ENCODE data around the gene MAP3K3.

Gene MAP3K3

DNA sequence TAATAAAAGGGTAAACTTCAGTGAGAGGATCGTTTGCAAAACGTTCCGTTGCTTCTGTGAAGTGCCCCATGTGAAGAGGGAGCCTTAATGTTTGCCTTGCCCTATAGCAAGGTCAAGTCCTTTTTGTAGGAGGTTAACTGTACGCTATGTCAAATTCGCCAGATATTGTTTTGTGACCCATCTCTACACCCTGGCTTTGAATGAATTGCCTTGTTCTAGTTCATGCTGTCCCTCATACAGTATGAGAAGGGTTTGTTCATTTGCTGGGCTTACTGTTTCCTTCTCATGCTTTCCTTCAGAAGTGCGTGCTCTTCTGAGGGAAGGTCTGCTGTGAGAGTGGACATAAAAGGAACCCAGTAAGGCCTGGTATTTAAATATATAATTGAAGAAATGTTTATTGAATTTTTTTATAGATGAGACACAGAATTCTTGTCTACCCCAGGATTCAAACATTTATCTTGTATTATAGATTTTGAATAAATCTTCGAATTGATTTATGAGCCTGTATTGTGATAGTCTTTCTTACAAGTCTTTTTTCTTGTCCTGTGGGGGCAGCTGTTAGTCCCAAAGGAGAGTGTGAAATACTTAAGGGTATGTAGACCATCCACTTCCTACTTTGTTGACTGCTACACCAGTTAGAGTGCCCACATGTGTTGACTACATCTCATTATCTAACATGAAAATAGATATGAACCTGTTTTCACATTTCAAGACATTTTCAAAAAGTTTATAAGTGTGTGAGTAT, 1.7 kb downstream of the MAP3K3 start:
- Histone ChIP-seq H3K4me2 (peak overlapping the region; percentile 98), H3K4me3 (IDR thresholded peaks at IDR 0.05; ENCODE audit: insufficient read depth, low read depth, low read length) (no peak overlapping the region), H3K79me2 (ENCODE audit: insufficient read depth, low read depth) (peaks cover 32% of the 10 kb centered on the region), H3K4me1 (ENCODE audit: low read depth, poor library complexity, severe bottlenecking) (peaks cover 24% of the 10 kb centered on the region), H3K27me3 (ENCODE audit: insufficient read depth, low read depth) (no peaks in the 10 kb centered on the region), H2AFZ (ENCODE audit: low read depth) (no peak overlapping the region), H3K36me3 (ENCODE audit: insufficient read depth) (no peaks in the 10 kb centered on the region), H3K9ac (no peak overlapping the region), H3K27ac (no peak overlapping the region), H4K20me1 (ENCODE audit: insufficient read depth) (0 out of 2 replicates have a peak, but pooled peaks cover 10% of the 10 kb centered on the region)
- no peak for TF ChIP-seq CTCF (conservative IDR thresholded peaks at IDR 0.05; ENCODE audit: low read depth, low read length)

GRCh38 chr17:63624531-63624880, 2.3 kb downstream of the MAP3K3 start:
- H3K27ac ChIP-seq: no peak overlapping the region
- H2AFZ ChIP-seq (ENCODE audit: low read depth): no peak overlapping the region
- H4K20me1 ChIP-seq (ENCODE audit: insufficient read depth): 0 out of 2 replicates have a peak, but pooled peaks cover 10% of the 10 kb centered on the region
- no peaks in the 10 kb centered on the region for H3K27me3 ChIP-seq (ENCODE audit: insufficient read depth, low read depth)
- peak overlapping the region; percentile 98; the same call in 1 of the 2 replicates for H3K4me2 ChIP-seq
- H3K9ac ChIP-seq: no peak overlapping the region
- H3K4me1 ChIP-seq (ENCODE audit: low read depth, poor library complexity, severe bottlenecking): peaks cover 24% of the 10 kb centered on the region
- TF ChIP-seq CTCF (conservative IDR thresholded peaks at IDR 0.05; ENCODE audit: low read depth, low read length): no peak
- H3K36me3 ChIP-seq (ENCODE audit: insufficient read depth): no peaks in the 10 kb centered on the region
- peaks cover 32% of the 10 kb centered on the region for H3K79me2 ChIP-seq (ENCODE audit: insufficient read depth, low read depth)
- no peak overlapping the region for H3K4me3 ChIP-seq (IDR thresholded peaks at IDR 0.05; ENCODE audit: insufficient read depth, low read depth, low read length)

GRCh38 chr17:63626551-63627180, 4.4 kb downstream of the MAP3K3 start:
- H4K20me1 ChIP-seq (ENCODE audit: insufficient read depth): peaks cover 10% of the 10 kb centered on the region; the same call in 1 of the 2 replicates
- H3K9ac ChIP-seq: no peak overlapping the region
- H3K27ac ChIP-seq: no peak overlapping the region
- H2AFZ ChIP-seq (ENCODE audit: low read depth): no peak overlapping the region
- H3K79me2 ChIP-seq (ENCODE audit: insufficient read depth, low read depth): peaks cover 32% of the 10 kb centered on the region
- no peaks in the 10 kb centered on the region for H3K27me3 ChIP-seq (ENCODE audit: insufficient read depth, low read depth)
- H3K4me1 ChIP-seq (ENCODE audit: low read depth, poor library complexity, severe bottlenecking): peaks cover 17% of the 10 kb centered on the region
- H3K4me2 ChIP-seq: no peak overlapping the region
- no peak for TF ChIP-seq CTCF (conservative IDR thresholded peaks at IDR 0.05; ENCODE audit: low read depth, low read length)
- no peak overlapping the region for H3K4me3 ChIP-seq (IDR thresholded peaks at IDR 0.05; ENCODE audit: insufficient read depth, low read depth, low read length)
- H3K36me3 ChIP-seq (ENCODE audit: insufficient read depth): no peaks in the 10 kb centered on the region

GRCh38 chr17:63629627-63630026, 7.4 kb downstream of the MAP3K3 start:
- Histone ChIP-seq H3K4me3 (IDR thresholded peaks at IDR 0.05; ENCODE audit: insufficient read depth, low read depth, low read length) (no peak overlapping the region), H3K27me3 (ENCODE audit: insufficient read depth, low read depth) (no peaks in the 10 kb centered on the region), H3K79me2 (ENCODE audit: insufficient read depth, low read depth) (peaks cover 16% of the 10 kb centered on the region; the same call in 1 of the 2 replicates), H3K9ac (no peak overlapping the region), H3K4me1 (ENCODE audit: low read depth, poor library complexity, severe bottlenecking) (peaks cover 2% of the 10 kb centered on the region), H2AFZ (ENCODE audit: low read depth) (no peak overlapping the region), H3K27ac (no peak overlapping the region), H3K36me3 (ENCODE audit: insufficient read depth) (no peaks in the 10 kb centered on the region), H4K20me1 (ENCODE audit: insufficient read depth) (no peaks in the 10 kb centered on the region; the same call in 1 of the 2 replicates), H3K4me2 (no peak overlapping the region)
- no peak for TF ChIP-seq CTCF (conservative IDR thresholded peaks at IDR 0.05; ENCODE audit: low read depth, low read length)

All from KMS-11 (cell line).